Endothelial cell (in vitro differentiated cells): ENCODE measurements around the gene TMC1. TPM values are rescaled to one million over a fixed set of nuclear protein-coding genes. Genes with fewer than 3 reads are reported as not detected.
"Not testable (repeated sequence)": the region's sequence is repeated elsewhere in the genome, so short reads cannot be mapped to it uniquely, and the experiment has no call there.

ENCODE experiments used
- DNase-seq: peaks from one replicate; pipeline ENCODE4 v3.0.0; 2021; ENCODE audit warnings: low spot score
- H3K27ac Mint-ChIP-seq: one replicate; pipeline ENCODE4 v1.8.0; 2021; ENCODE audit warnings: mixed read lengths, inconsistent platforms; ENCODE audit not compliant: unreplicated experiment
- H3K27me3 Mint-ChIP-seq: one replicate; pipeline ENCODE4 v1.8.0; 2021; ENCODE audit warnings: mild to moderate bottlenecking, moderate library complexity, mixed read lengths, inconsistent platforms; ENCODE audit not compliant: unreplicated experiment
- H3K36me3 Mint-ChIP-seq: one replicate; pipeline ENCODE4 v1.8.0; 2021; ENCODE audit warnings: mild to moderate bottlenecking, low read depth, mixed read lengths, inconsistent platforms; ENCODE audit not compliant: unreplicated experiment
- H3K4me1 Mint-ChIP-seq: one replicate; pipeline ENCODE4 v1.8.0; 2021; ENCODE audit warnings: mild to moderate bottlenecking, mixed read lengths, inconsistent platforms; ENCODE audit not compliant: unreplicated experiment
- H3K4me3 Mint-ChIP-seq: one replicate; pipeline ENCODE4 v1.8.0; 2021; ENCODE audit warnings: mild to moderate bottlenecking, mixed read lengths, inconsistent platforms; ENCODE audit not compliant: unreplicated experiment
- H3K9me3 Mint-ChIP-seq: one replicate; pipeline ENCODE4 v1.8.0; 2021; ENCODE audit warnings: mixed read lengths, inconsistent platforms; ENCODE audit not compliant: unreplicated experiment
- total RNA-seq: library from RNA; stranded (reverse); fragmentation: NEBNext Ultra II Directional; extraction: Animal tissue kit (Norgen Biotek cat#: 25700); gene quantifications from one replicate; pipeline ENCODE4 v1.2.1, GENCODE V29; 2021; ENCODE audit not compliant: unreplicated experiment
- TF ChIP-seq, protein P1 (sequence below): fragments of 200-600 bp; sonication (generic); IDR thresholded peaks from one replicate; pipeline ENCODE4 v1.5.0; 2021; ENCODE audit warnings: antibody characterized with exemption; ENCODE audit not compliant: unreplicated experiment

TMC1 gene
- total RNA-seq, 1 donor from 2014 or later = not detected

DNA sequence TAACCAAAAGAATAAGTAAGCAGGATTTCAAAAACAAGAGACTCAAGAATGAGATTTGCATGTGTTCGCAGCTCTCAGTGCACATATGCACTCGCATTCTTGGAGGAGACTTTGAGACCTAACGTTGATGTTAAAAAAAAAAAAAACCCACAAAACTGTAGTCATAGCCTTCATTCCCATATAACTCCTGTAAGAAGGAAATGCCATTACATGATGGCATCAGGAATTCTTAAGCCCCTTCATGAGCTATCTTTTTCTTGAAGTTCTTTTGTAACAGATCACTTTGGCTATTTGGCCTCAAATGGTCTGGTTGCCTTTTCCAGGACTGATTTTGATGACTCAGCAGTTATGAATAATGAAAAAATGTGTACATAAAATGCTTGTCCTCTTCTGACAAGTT lies 317.7 kb downstream of the TMC1 start:
- TF ChIP-seq, protein P1, sequence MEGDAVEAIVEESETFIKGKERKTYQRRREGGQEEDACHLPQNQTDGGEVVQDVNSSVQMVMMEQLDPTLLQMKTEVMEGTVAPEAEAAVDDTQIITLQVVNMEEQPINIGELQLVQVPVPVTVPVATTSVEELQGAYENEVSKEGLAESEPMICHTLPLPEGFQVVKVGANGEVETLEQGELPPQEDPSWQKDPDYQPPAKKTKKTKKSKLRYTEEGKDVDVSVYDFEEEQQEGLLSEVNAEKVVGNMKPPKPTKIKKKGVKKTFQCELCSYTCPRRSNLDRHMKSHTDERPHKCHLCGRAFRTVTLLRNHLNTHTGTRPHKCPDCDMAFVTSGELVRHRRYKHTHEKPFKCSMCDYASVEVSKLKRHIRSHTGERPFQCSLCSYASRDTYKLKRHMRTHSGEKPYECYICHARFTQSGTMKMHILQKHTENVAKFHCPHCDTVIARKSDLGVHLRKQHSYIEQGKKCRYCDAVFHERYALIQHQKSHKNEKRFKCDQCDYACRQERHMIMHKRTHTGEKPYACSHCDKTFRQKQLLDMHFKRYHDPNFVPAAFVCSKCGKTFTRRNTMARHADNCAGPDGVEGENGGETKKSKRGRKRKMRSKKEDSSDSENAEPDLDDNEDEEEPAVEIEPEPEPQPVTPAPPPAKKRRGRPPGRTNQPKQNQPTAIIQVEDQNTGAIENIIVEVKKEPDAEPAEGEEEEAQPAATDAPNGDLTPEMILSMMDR = no peak
- Mint-ChIP-seq H3K9me3 (no peaks in the 10 kb centered on the region), H3K36me3 (no peaks in the 10 kb centered on the region), H3K4me1 (no peaks in the 10 kb centered on the region), H3K27ac (no peak overlapping the region), H3K27me3 (peaks cover 4% of the 10 kb centered on the region), H3K4me3 (no peak overlapping the region)
- no peak for DNase-seq

GRCh38 chr9:72843520-72844439 lies 322.4 kb downstream of the TMC1 start:
- TF ChIP-seq, protein P1 = no peak
- Mint-ChIP-seq H3K4me1 (no peaks in the 10 kb centered on the region), H3K27me3 (peaks cover 4% of the 10 kb centered on the region), H3K4me3 (no peak overlapping the region), H3K36me3 (no peaks in the 10 kb centered on the region), H3K9me3 (no peaks in the 10 kb centered on the region), H3K27ac (no peak overlapping the region)
- DNase-seq = no peak

DNA sequence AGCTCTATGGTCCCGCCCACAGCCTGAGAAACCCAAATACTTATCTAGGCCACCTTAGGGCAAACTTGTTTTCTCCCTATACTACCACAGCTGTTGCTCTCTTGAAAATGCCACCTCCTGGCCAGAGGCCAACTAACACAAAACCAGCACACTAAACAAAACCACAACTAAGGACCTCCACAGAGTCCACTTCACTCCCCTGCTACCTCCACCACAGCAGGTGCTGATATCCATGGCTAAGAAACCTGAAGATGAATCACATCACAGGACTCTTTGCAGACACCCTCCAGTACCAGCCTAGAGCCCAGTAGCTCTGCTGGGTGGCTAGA lies 323.0 kb downstream of the TMC1 start:
- no peaks in the 10 kb centered on the region for H3K4me1 Mint-ChIP-seq
- no peaks in the 10 kb centered on the region for H3K9me3 Mint-ChIP-seq
- H3K27ac Mint-ChIP-seq = no peak overlapping the region
- no peaks in the 10 kb centered on the region for H3K36me3 Mint-ChIP-seq
- TF ChIP-seq, protein P1 = no peak
- no peak overlapping the region for H3K4me3 Mint-ChIP-seq
- H3K27me3 Mint-ChIP-seq = peaks cover 4% of the 10 kb centered on the region
- DNase-seq = no peak

DNA sequence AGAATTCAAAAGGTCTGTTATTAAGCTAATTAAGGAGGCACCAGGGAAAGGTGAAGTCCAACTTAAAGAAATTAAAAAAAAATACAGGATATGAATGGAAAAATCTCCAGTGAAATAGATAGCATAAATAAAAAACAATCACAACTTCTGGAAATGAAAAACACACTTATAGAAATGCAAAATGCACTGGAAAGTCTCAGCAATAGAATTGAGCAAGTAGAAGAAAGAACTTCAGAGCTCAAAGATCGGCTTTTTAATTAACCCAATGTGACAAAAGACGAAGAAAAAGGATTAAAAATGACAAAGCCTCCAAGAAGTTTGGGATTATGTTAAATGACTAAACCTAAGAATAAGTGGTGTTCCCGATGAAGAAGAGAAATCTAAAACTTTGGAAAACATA lies 323.6 kb downstream of the TMC1 start:
- H3K27me3 Mint-ChIP-seq, H3K36me3 Mint-ChIP-seq, H3K4me1 Mint-ChIP-seq, H3K4me3 Mint-ChIP-seq, H3K9me3 Mint-ChIP-seq, DNase-seq, H3K27ac Mint-ChIP-seq: not testable (repeated sequence)

GRCh38 chr9:72850209-72850608 lies 328.8 kb downstream of the TMC1 start:
- not testable (repeated sequence) for H3K27ac Mint-ChIP-seq, H3K4me3 Mint-ChIP-seq

GRCh38 chr9:72855321-72855720 lies 333.9 kb downstream of the TMC1 start:
- Mint-ChIP-seq H3K36me3 (peaks cover 3% of the 10 kb centered on the region), H3K27ac (no peak overlapping the region), H3K27me3 (no peaks in the 10 kb centered on the region), H3K9me3 (no peaks in the 10 kb centered on the region), H3K4me1 (peaks cover 11% of the 10 kb centered on the region), H3K4me3 (no peak overlapping the region)
- TF ChIP-seq, protein P1 = no peak
- DNase-seq = no peak

More at GRCh38 chr9:72850209-72850608, 328.8 kb downstream of the TMC1 start:
- H3K36me3 Mint-ChIP-seq, H3K9me3 Mint-ChIP-seq, H3K4me1 Mint-ChIP-seq, DNase-seq, H3K27me3 Mint-ChIP-seq: not testable (repeated sequence)
